GM18909 (cell line): ENCODE data around the gene BAMBI.
"Not testable (repeated sequence)": the region's sequence is repeated elsewhere in the genome, so short reads cannot be mapped to it uniquely, and the experiment has no call there.

Experiments used
- ATAC-seq: cut with Tn5 transposase; IDR thresholded peaks from one replicate; pipeline ENCODE4 v1.9.1; 2021; ENCODE audit warnings: mild to moderate bottlenecking; ENCODE audit not compliant: unreplicated experiment, poor library complexity

Gene BAMBI

DNA sequence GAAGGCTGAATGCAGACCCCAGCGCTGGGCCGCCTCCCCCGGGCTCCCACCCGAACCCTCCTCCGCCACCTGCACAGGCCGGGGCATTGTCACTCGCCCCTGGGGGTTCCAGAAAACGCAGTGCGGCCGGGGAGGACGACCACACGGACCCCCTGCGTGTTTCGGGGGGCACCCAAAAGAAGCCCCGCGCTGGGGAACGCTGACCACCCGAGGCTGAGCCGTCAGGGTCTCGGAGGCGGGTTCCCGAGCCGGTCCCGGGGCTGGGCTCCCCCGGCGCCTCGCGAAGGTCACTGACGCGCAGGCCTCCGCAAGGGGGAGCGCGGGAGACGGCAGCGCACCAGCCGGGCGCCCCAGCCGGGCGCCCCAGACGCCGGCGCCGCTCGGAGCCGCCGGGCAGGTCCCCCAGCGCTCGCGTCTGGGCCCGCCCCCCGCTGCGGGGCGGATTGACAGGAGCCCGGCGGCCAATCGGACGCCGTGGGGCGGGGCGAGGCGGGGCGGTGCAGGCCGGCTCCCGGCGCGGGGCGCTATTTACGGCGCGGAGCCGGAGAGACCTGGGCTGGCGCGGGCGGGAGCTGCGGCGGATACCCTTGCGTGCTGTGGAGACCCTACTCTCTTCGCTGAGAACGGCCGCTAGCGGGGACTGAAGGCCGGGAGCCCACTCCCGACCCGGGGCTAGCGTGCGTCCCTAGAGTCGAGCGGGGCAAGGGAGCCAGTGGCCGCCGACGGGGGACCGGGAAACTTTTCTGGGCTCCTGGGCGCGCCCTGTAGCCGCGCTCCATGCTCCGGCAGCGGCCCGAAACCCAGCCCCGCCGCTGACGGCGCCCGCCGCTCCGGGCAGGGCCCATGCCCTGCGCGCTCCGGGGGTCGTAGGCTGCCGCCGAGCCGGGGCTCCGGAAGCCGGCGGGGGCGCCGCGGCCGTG is at the start of gene BAMBI:
BAMBI (plus strand) TSS at position 554 of the 920 bp plus-strand sequence. CDS start 377 bp downstream, outside the sequence.
- peak; percentile 97 for ATAC-seq

DNA sequence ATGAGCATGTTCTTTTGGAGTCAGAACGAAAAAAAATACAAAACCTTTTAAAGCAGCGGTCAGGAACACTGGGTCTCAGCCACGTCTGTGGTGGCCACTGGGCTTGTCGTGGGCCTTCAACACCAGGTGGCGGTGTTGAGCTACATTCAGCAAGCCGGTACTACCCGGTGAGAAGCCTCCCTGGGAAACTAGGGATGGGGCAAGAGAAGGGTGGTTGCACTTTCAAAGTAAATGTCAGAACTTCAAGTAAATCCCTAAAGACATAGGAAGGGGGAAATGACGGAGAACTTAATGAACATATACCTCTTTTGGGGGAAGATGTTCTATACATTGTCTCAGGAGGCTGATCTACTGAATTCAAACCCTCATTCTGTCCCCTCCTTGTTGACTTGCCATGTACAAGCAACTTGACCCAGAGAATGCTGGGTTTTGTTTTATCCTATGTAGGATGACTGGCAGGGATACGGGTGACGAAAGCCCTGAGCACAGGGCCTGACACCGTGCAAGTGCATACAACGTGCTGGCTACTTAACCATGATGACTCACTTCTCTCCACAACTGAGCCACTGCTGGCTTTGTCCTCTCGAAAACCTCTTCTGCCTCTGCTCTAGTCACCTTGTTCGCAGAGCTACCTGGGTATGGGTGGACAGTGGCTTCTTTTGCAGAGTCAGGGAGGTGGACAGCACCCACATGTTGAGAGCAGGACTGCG is 49.0 kb upstream of the BAMBI start:
- peak; percentile 80 for ATAC-seq

DNA sequence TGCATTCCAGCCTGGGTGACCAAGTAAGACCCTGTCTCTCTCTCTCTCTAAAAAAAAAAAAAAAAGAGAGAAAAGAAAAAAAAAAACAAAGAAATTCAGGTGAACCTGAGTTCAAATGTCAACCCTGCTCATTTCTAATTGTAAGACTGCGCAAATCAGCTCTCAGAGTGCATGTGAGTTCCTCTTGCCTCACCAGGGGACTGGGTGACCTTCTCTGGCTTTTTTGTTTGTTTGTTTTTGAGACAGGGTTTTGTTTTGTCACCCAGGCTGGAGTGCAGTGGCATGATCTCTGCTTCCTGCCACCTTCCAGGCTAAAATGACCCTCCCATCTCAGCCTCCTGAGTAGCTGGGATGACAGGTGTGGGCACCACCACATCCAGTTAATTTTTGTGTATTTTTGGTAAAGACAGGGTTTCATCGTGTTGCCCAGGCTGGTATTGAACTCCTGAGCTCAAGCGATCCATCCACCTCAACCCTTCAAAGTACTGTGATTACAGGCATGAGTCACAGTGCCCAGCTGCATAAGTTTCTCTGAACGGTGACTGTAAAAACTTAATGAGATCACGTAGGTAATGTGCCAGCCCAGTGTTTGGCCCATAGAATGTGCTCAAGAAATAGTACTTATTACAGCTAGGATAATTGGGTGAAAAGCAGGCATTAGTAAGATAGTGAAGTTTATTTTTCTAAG is 45.3 kb upstream of the BAMBI start:
- no peak for ATAC-seq

GRCh38 chr10:28632584-28632945 is 44.8 kb upstream of the BAMBI start:
- ATAC-seq, result no peak

GRCh38 chr10:28633750-28634149 is 43.6 kb upstream of the BAMBI start:
- no peak for ATAC-seq

DNA sequence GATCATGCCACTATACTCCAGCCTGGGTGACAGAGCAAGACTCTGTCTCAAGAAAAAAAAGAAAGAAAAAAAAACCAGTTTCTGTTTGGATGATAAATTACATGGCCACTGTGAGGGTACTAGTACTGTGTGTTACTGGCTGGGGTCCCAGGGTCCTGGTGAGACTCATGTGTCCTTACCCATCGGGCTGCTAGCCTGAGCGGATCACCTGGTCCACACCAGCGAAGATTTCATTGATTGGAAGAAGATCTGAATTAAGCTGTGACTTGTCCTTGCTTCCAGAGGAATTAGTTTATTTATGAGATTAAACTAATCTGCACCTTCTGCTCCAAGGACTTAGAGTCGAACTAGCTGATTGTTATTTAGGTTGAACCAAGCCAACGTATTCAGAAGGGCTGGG is 40.0 kb upstream of the BAMBI start:
- ATAC-seq, result no peak

- no peak for ATAC-seq
These were observed 38.9 kb upstream of the BAMBI start for GRCh38 chr10:28638392-28638791.

DNA sequence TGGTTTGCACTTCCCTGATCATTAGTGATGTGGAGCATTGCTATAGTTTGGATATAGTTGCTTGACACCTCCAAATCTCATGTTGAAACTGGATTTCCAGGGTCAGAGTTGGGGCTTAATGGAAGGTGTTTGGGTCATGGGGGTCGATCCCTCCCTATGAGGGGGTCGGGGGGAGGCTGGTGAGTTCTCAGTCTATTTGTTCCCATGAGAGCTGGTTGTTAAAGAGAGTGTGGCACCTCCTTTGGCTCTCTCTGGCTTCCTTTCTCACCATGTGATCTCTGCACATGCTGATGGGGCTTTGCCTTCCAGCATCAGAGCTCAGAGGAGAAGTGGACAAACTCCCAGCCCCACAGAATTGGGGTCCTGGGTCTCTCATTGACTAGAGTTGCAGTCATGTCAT is 36.8 kb upstream of the BAMBI start:
- no peak for ATAC-seq

- no peak for ATAC-seq
These were observed 32.7 kb upstream of the BAMBI start for GRCh38 chr10:28644647-28645046.

- no peak for ATAC-seq
These were observed 25.2 kb upstream of the BAMBI start for GRCh38 chr10:28652106-28652505.

DNA sequence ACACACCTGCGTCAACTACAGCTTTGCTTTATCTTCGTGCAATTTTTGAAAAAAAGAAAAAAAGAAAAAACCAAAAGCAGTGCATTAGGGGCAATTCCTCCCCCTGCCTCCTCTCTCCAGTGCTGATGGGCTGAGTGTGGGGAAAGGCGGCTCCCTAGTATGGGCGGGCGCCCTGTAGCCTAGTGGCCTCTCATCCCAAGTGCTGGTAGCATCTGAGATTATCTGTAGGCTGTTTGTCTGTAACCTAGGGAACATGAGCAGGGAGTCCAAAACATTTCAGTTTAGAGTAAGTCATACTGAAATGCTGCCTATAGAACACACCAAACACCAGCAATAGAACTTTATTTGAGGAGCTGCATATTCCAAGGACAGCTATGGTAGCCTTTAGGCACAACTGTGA is 24.6 kb upstream of the BAMBI start:
- ATAC-seq, result no peak

DNA sequence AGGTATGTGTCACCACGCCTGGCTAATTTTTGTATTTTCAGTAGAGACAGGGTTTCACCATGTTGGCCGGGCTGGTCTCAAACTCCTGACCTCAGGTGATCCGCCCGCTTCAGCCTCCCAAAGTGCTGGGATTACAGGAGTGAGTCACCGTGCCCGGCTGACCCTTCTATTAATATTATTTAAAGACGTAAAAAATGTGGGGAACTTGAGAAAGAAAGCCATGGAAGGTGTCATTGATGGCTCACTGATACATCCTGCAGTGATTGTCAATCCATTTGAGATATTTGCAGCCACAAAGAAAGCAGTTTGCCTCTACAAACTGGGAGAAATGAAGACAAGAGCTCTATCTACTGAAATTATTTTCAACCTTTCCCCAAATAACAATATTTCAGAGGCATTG is 18.5 kb upstream of the BAMBI start:
- not testable (repeated sequence) for ATAC-seq

DNA sequence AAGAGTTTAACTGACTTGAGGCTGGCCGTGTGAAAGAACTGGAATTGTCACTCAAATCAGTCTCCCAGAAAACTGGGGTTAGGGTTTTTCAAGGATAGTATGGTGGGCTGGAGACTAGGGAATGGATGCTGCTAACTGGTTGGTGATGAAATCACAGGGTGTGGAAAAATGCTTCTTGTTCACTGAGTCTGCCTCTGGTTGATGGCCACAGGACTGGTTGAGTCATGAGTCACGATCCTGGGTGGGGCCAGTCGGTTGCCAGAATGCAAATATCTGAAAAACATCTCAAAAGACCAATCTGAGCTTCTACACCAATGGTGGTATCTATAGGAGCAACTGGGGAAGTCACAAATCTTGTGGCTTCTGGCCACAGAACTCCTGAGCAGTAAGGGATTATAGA is 16.3 kb upstream of the BAMBI start:
- no peak for ATAC-seq

DNA sequence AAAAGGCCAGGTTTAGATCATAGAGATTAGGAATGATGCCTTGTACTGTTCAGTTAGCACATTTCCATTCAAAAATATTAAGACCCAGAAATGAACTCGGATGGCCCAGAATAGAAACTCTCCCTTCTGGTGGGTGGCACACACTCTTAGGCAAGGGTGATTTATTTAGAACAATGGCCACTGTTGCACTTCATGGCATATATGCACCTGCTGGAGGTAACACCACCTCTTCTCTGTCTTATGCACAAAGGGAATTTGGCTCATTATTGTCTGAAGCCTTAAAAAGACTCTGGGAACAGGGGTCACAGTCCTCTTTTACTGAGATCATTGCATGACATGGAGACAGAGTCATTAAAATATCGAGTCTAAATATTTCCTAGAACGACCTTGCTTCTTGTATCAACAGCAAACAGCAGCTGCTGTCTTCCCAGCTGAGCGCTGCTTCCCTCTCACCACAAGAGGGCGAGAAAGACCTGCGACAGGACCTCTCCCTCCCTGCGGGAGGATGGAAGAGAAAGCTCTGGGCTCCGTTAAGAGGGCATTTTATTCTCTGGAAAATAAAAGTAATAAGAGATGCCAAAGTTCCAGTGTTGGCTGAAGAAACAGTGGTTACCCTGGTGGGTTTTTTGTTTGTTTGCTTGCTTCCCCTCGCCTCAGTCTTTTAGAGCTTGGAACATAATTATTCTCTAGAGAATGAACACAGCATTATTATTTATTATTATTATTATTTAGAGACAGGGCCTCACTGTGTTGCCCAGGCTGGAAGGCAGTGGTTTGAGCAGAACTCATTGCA is 13.5 kb upstream of the BAMBI start:
- ATAC-seq, result peak; percentile 86

DNA sequence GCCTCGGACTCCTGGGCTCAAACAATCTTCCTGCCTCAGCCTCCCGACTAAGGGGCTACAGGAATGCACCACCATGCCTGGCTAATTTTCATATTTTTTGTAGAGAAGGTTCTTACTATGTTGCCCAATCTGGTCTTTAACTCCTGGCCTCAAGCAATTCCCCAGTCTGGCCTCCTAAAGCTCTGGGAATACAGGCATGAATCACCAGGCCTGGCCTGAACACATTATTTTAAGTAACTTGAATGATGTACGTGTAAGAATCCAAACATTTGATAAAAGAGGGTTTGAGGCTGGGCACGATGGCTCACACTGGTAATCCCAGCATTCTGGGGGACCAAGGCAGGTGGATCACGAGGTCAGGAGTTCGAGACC is 13.0 kb upstream of the BAMBI start:
- no peak for ATAC-seq

GRCh38 chr10:28666751-28667467 is 10.4 kb upstream of the BAMBI start:
- no peak for ATAC-seq

GRCh38 chr10:28668363-28669226 is 8.7 kb upstream of the BAMBI start:
- ATAC-seq, result no peak

GRCh38 chr10:28669227-28670173 is 7.8 kb upstream of the BAMBI start:
- ATAC-seq, result no peak
